ENCODE measurements around the gene RBL1. TPM values are rescaled to one million over a fixed set of nuclear protein-coding genes. Genes with fewer than 3 reads are reported as not detected.

The RBL1 gene
- total and polyA plus RNA-seq, 10 of the 15 experiments (the other 5 are each of a cell fraction or from before 2014, with no cell fraction given) = 4.5 to 51.1 (median 24.9) TPM

- no peak for DNase-seq (ENCODE audit: low read depth, low spot score)
- Histone ChIP-seq H3K4me1 (ENCODE audit: control insufficient read depth, insufficient read depth, low read length) (no peaks in the 10 kb centered on the region), H3K4me3 (no peak overlapping the region), H3K27me3 (replicated peaks in 1 of 2; ENCODE audit: control insufficient read depth in 2 of 2, insufficient read depth in 2 of 2, low read length in 1 of 2) (no peaks in the 10 kb centered on the region), H3K36me3 (ENCODE audit: control insufficient read depth in 2 of 2, insufficient read depth in 2 of 2, low read length in 1 of 2) (peaks cover 0 to 1% of the 10 kb centered on the region in 2 experiments; a peak in 2 of 4 replicates), H3K9me3 (replicated peaks; ENCODE audit: control insufficient read depth, insufficient read depth, low read length) (peaks cover 6% of the 10 kb centered on the region; the same call in 2 of the 3 replicates), H3K27ac (ENCODE audit: control insufficient read depth, insufficient read depth) (no peak overlapping the region), H3K9ac (ENCODE audit: control insufficient read depth, insufficient read depth, low read length) (no peak overlapping the region), H3K4me2 (ENCODE audit: control insufficient read depth, insufficient read depth) (no peak overlapping the region), H3K79me2 (ENCODE audit: control insufficient read depth, insufficient read depth, low read length) (no peaks in the 10 kb centered on the region), H2AFZ (ENCODE audit: control insufficient read depth, low read depth, low read length) (no peak overlapping the region), H4K20me1 (ENCODE audit: control insufficient read depth, insufficient read depth) (no peaks in the 10 kb centered on the region)
- 96% methylated on average over 6 of the region's 6 CpGs for WGBS (ENCODE audit: insufficient coverage, insufficient replicate concordance, low lambda C conversion rate, missing lambda C conversion rate)
- ChIA-PET POLR2A (no interaction called here), RAD21 (ENCODE audit: unreplicated experiment) (no interaction called here), SMC1A (ENCODE audit: uncharacterized antibody, unreplicated experiment) (no interaction called here), CTCF (no interaction called here)
- FAIRE-seq = no peak
- in situ Hi-C loops (cut with MboI) (no loop called here), intact Hi-C loops (cut with micrococcal nuclease; ENCODE audit: unreplicated experiment) (no loop called here)
- no TSS peak for BruUV-seq (replicated peaks)
- no peak for ATAC-seq
- TF ChIP-seq ETV6 (conservative IDR thresholded peaks at IDR 0.05 in 1 of 2, IDR thresholded peaks at IDR 0.05 in 1 of 2; ENCODE audit: borderline replicate concordance in 1 of 2, low read depth in 1 of 2) (no peak), SREBF1 (IDR thresholded peaks at IDR 0.05; ENCODE audit: low read length) (no peak), PKNOX1 (IDR thresholded peaks at IDR 0.05) (no peak)
Observed at GRCh38 chr20:36989797-36990196, 106.0 kb downstream of the RBL1 start.

GRCh38 chr20:36988494-36988966 is 107.3 kb downstream of the RBL1 start:
- Histone ChIP-seq H3K27ac (ENCODE audit: control insufficient read depth, insufficient read depth) (no peak overlapping the region), H2AFZ (ENCODE audit: control insufficient read depth, low read depth, low read length) (peak overlapping the region; percentile 45), H3K36me3 (ENCODE audit: control insufficient read depth in 2 of 2, insufficient read depth in 2 of 2, low read length in 1 of 2) (no peaks in the 10 kb centered on the region), H3K9ac (ENCODE audit: control insufficient read depth, insufficient read depth, low read length) (no peak overlapping the region), H3K9me3 (replicated peaks; ENCODE audit: control insufficient read depth, insufficient read depth, low read length) (peaks cover 3% of the 10 kb centered on the region; the same call in 2 of the 3 replicates), H3K27me3 (replicated peaks in 1 of 2; ENCODE audit: control insufficient read depth in 2 of 2, insufficient read depth in 2 of 2, low read length in 1 of 2) (no peaks in the 10 kb centered on the region), H3K79me2 (ENCODE audit: control insufficient read depth, insufficient read depth, low read length) (no peaks in the 10 kb centered on the region), H3K4me3 (no peak overlapping the region), H4K20me1 (ENCODE audit: control insufficient read depth, insufficient read depth) (no peaks in the 10 kb centered on the region), H3K4me2 (ENCODE audit: control insufficient read depth, insufficient read depth) (no peak overlapping the region), H3K4me1 (ENCODE audit: control insufficient read depth, insufficient read depth, low read length) (no peaks in the 10 kb centered on the region)
- ChIA-PET RAD21 (ENCODE audit: unreplicated experiment) (no interaction called here), CTCF (interaction anchor here (0.6 kb wide), 1 partner anchor 27 kb away, joined by 3 read pairs; no protein-coding TSS in a partner anchor), SMC1A (ENCODE audit: uncharacterized antibody, unreplicated experiment) (no interaction called here), POLR2A (interaction anchor here (0.6 kb wide), 1 partner anchor 23 kb away, joined by 5 read pairs; no protein-coding TSS in a partner anchor)
- BruUV-seq (replicated peaks) = no TSS peak
- no peak for DNase-seq (ENCODE audit: low read depth, low spot score)
- in situ Hi-C loops (cut with MboI) (no loop called here), intact Hi-C loops (cut with micrococcal nuclease; ENCODE audit: unreplicated experiment) (no loop called here)
- FAIRE-seq = no peak
- WGBS (ENCODE audit: insufficient coverage, insufficient replicate concordance, low lambda C conversion rate, missing lambda C conversion rate) = 54% methylated on average over 3 of the region's 3 CpGs
- ATAC-seq = peak; percentile 58
- TF ChIP-seq YY1 (IDR thresholded peaks at IDR 0.05; ENCODE audit: low read depth, low read length) (peak; percentile 78), ETV6 (conservative IDR thresholded peaks at IDR 0.05 in 1 of 2, IDR thresholded peaks at IDR 0.05 in 1 of 2; ENCODE audit: borderline replicate concordance in 1 of 2, low read depth in 1 of 2) (peak in 1 of 2 experiments; percentile 54; a peak in 1 of 4 replicates), CTCF (IDR thresholded peaks at IDR 0.05 in 2 of 3, conservative IDR thresholded peaks at IDR 0.05 in 1 of 3; ENCODE audit: control insufficient read depth in 2 of 3, extremely low read depth in 1 of 3, insufficient read depth in 1 of 3, low read depth in 3 of 3, low read length in 3 of 3) (no peak)
